ENCODE results near the gene ASNSD1. TPM values are rescaled to one million over a fixed set of nuclear protein-coding genes. Genes with fewer than 3 reads are reported as not detected.

Gene ASNSD1
- total and polyA plus RNA-seq, 2 of the 13 experiments (the other 11 are each of a cell fraction or from before 2014, with no cell fraction given) = 35.1 to 96.6 TPM

- no peak for TF ChIP-seq ZNF281 (CRISPR knock-in tag; IDR thresholded peaks at IDR 0.05; ENCODE audit: borderline replicate concordance)
- no peak for TF ChIP-seq AGO2 (optimal IDR thresholded peaks at IDR 0.05; ENCODE audit: low read depth, low read length)
- no peak for TF ChIP-seq IRF2 (CRISPR knock-in tag; IDR thresholded peaks at IDR 0.05)
- no peak for TF ChIP-seq NR3C1 (CRISPR knock-in tag; IDR thresholded peaks at IDR 0.05)
- no peak for TF ChIP-seq TARDBP (CRISPR knock-in tag; IDR thresholded peaks at IDR 0.05)
- TF ChIP-seq TFE3 (CRISPR knock-in tag; IDR thresholded peaks at IDR 0.05) = no peak
- TF ChIP-seq TSC22D2 (CRISPR knock-in tag; IDR thresholded peaks at IDR 0.05; ENCODE audit: borderline replicate concordance) = no peak
- TF ChIP-seq AHDC1 (CRISPR knock-in tag; IDR thresholded peaks at IDR 0.05; ENCODE audit: borderline replicate concordance) = no peak
Observed at GRCh38 chr2:189638301-189639006, 22.8 kb upstream of the ASNSD1 start (continued).

Data from HepG2 (cell line).